Endothelial cell of umbilical vein (primary cell): Measurements from ENCODE around the gene NUDT14. TPM values are rescaled to one million over a fixed set of nuclear protein-coding genes. Genes with fewer than 3 reads are reported as not detected.

Experiments used
- BruUV-seq: library from RNA; stranded (reverse); fragments of 400-500 nt; replicated peaks from 2 replicates; lab custom pipeline; 2021; lab: Mats Ljungman, UMichigan
- CTCF ChIA-PET: fragments of 300-600, 350-600 bp; sonication (Branson Sonifier 250); formaldehyde crosslinking; loops from one replicate; lab custom pipeline; 2021; ENCODE audit warnings: antibody characterized with exemption, inconsistent platforms; lab: Charles Lee
- POLR2A ChIA-PET: fragments of 300-600, 350-600 bp; sonication (Branson Sonifier 250); formaldehyde crosslinking; loops from one replicate; lab custom pipeline; 2021; ENCODE audit warnings: antibody characterized with exemption, inconsistent platforms; lab: Charles Lee
- DNase-seq: peaks from one replicate; pipeline ENCODE4 v3.0.0-alpha.2; 2011; ENCODE audit warnings: low read depth, low spot score
- FAIRE-seq: peaks from 2 replicates; lab custom pipeline; 2011; peaks lifted over from hg19 to GRCh38; lab: Jason Lieb, UNC
- H2AFZ ChIP-seq: 2 replicates; pipeline ENCODE4 v1.6.0; 2012; ENCODE audit warnings: low read depth, low read length, control low read depth, inconsistent platforms
- H3K27ac ChIP-seq: 2 replicates; pipeline ENCODE4 v1.5.1; 2011; ENCODE audit warnings: low read depth, mild to moderate bottlenecking, control low read depth, low read length, moderate library complexity; ENCODE audit not compliant: insufficient read depth
- H3K27me3 ChIP-seq, 2 experiments: 2 replicates each; pipeline versions ENCODE4 v1.6.0 to v1.6.1; 2011; ENCODE audit warnings: low read length in 2 of 2, mixed read lengths in 1 of 2; ENCODE audit not compliant: control insufficient read depth in 2 of 2, insufficient read depth in 2 of 2
- H3K36me3 ChIP-seq, 2 experiments: 2 replicates in 1 of 2; 3 replicates in 1 of 2; pipeline ENCODE4 v1.5.1; 2011; ENCODE audit warnings: low read length in 2 of 2, mild to moderate bottlenecking in 1 of 2, moderate library complexity in 1 of 2; ENCODE audit not compliant: control insufficient read depth in 2 of 2, insufficient read depth in 2 of 2; ENCODE audit errors: extremely low read depth in 1 of 2
- H3K4me1 ChIP-seq: 3 replicates; pipeline ENCODE4 v1.5.1; 2011; ENCODE audit warnings: mild to moderate bottlenecking, low read length; ENCODE audit not compliant: control insufficient read depth, insufficient read depth; ENCODE audit errors: extremely low read depth
- H3K4me2 ChIP-seq: 2 replicates; pipeline ENCODE4 v1.6.1; 2011; ENCODE audit warnings: low read length, control low read depth, mixed read lengths; ENCODE audit not compliant: insufficient read depth
- H3K4me3 ChIP-seq, 3 experiments: fragments of 200-600 bp in 1 of 3; sonication (generic), shearing (Covaris generic) in 1 of 3; replicated peaks in 1 of 3; 2 replicates each; pipeline ENCODE4 v1.5.1; 2011 to 2016; ENCODE audit warnings: control low read depth in 3 of 3, low read length in 3 of 3, mild to moderate bottlenecking in 2 of 3, inconsistent platforms in 1 of 3, low read depth in 1 of 3, moderate library complexity in 1 of 3; ENCODE audit not compliant: insufficient read depth in 1 of 3
- H3K79me2 ChIP-seq: 2 replicates; pipeline ENCODE4 v1.6.0; 2012; ENCODE audit warnings: low read length, inconsistent platforms; ENCODE audit not compliant: control insufficient read depth, insufficient read depth
- H3K9ac ChIP-seq: replicated peaks from 2 replicates; pipeline ENCODE3; 2011; ENCODE audit warnings: low read length, control low read depth; ENCODE audit not compliant: insufficient read depth; ENCODE audit errors: extremely low read depth
- H3K9me1 ChIP-seq: replicated peaks from 3 replicates; pipeline ENCODE4 v1.6.0; 2011; ENCODE audit warnings: mild to moderate bottlenecking, low read length; ENCODE audit not compliant: control insufficient read depth, insufficient read depth; ENCODE audit errors: extremely low read depth
- H3K9me3 ChIP-seq: replicated peaks from 2 replicates; pipeline ENCODE4 v1.5.1; 2012; ENCODE audit warnings: low read length, inconsistent platforms; ENCODE audit not compliant: control insufficient read depth, insufficient read depth
- H4K20me1 ChIP-seq: replicated peaks from 2 replicates; pipeline ENCODE3; 2011; ENCODE audit warnings: mild to moderate bottlenecking, low read length; ENCODE audit not compliant: control insufficient read depth, insufficient read depth; ENCODE audit errors: extremely low read depth
- EZH2 ChIP-seq: IDR thresholded peaks from 2 replicates; pipeline ENCODE4 v1.6.1; 2012; ENCODE audit warnings: borderline replicate concordance, low read depth, mild to moderate bottlenecking, moderate library complexity, low read length, inconsistent platforms; ENCODE audit not compliant: severe bottlenecking
- FOS ChIP-seq: IDR thresholded peaks from 2 replicates; pipeline ENCODE4 v1.6.1; 2011; ENCODE audit warnings: mild to moderate bottlenecking, low read length, moderate library complexity, borderline replicate concordance; ENCODE audit not compliant: insufficient read depth
- GATA2 ChIP-seq: IDR thresholded peaks from 2 replicates; pipeline ENCODE4 v1.7.0; 2011; ENCODE audit warnings: low read depth, mild to moderate bottlenecking, moderate library complexity, mixed read lengths, low read length; ENCODE audit not compliant: insufficient read length, insufficient read depth
- JUN ChIP-seq: IDR thresholded peaks from 2 replicates; pipeline ENCODE4 v1.6.1; 2011; ENCODE audit warnings: borderline replicate concordance, low read depth; ENCODE audit not compliant: insufficient read length, insufficient read depth
- MYC ChIP-seq: IDR thresholded peaks from one replicate; pipeline ENCODE4 v1.6.1; 2011; ENCODE audit warnings: mild to moderate bottlenecking, low read depth, low read length
- POLR2A ChIP-seq: IDR thresholded peaks from 2 replicates; pipeline ENCODE4 v1.6.1; 2012; ENCODE audit warnings: low read depth, mild to moderate bottlenecking, control low read depth, low read length
- POLR2AphosphoS5 ChIP-seq: IDR thresholded peaks from 2 replicates; pipeline ENCODE4 v1.6.1; 2012; ENCODE audit warnings: low read depth, mild to moderate bottlenecking, control low read depth, low read length, moderate library complexity; ENCODE audit not compliant: insufficient read depth
- dilution Hi-C: fragments of 300-500 bp; cut with MboI; formaldehyde crosslinking; loops from one replicate; pipeline ENCODE4 v1.15.0; 2019; ENCODE audit warnings: low sequenced_read_pairs; ENCODE audit not compliant: extremely low pct_ligation_motif_present
- intact Hi-C: fragments of 100-400 bp; cut with micrococcal nuclease; formaldehyde crosslinking; loops from one replicate; pipeline ENCODE4 v1.10.0; 2022
- polyA plus RNA-seq, 4 experiments: library from polyadenylated mRNA; depleted of rRNA in 3 of 4; stranded (reverse) in 3 of 4; unstranded in 1 of 4; fragments of >200 nt; gene quantifications; 2 replicates each; pipeline versions ENCODE4 v1.2.1 to v1.2.3, GENCODE V29; 2011 to 2012; ENCODE audit warnings: missing spikeins in 1 of 4
- total RNA-seq: library from RNA; stranded (reverse); gene quantifications from 2 replicates; pipeline ENCODE4 v1.2.3, GENCODE V29; 2021
- TF ChIP-seq, protein P1 (sequence below), 2 donors: IDR thresholded peaks; 1 replicate in 1 of 2; 2 replicates in 1 of 2; pipeline ENCODE4 v1.5.1; 2011; ENCODE audit warnings: low read length in 2 of 2, mild to moderate bottlenecking in 2 of 2, moderate library complexity in 2 of 2, control low read depth in 1 of 2, inconsistent platforms in 1 of 2, low read depth in 1 of 2; ENCODE audit not compliant: insufficient read depth in 1 of 2; ENCODE audit errors: extremely low read depth in 1 of 2
- TF ChIP-seq, protein P2 (sequence below): IDR thresholded peaks from 2 replicates; pipeline ENCODE4 v1.6.1; 2011; ENCODE audit not compliant: insufficient read depth, insufficient read length

Gene NUDT14
- total and polyA plus RNA-seq, 2 donors (not counting 3 experiments of a cell fraction or from before 2014, with no cell fraction given) = 97.7 to 103 TPM

GRCh38 chr14:105181549-105182295 is 610 bp upstream of the NUDT14 start:
- Histone ChIP-seq H3K4me1 (peaks cover 11% of the 10 kb centered on the region), H3K9ac (no peak overlapping the region), H3K36me3 (no peaks in the 10 kb centered on the region), H2AFZ (peak overlapping the region; percentile 41), H3K4me2 (peak overlapping the region; percentile 25), H3K27me3 (no peaks in the 10 kb centered on the region), H3K79me2 (no peaks in the 10 kb centered on the region), H4K20me1 (no peaks in the 10 kb centered on the region), H3K27ac (no peak overlapping the region), H3K9me1 (no peaks in the 10 kb centered on the region), H3K4me3 (peak overlapping the region; percentile 15 to 65 (median 20)), H3K9me3 (no peaks in the 10 kb centered on the region)
- CTCF ChIA-PET = interaction anchor here (1.0 to 3.8 kb wide), 8 partner anchors 11 to 308 kb away, joined by 3 to 31 read pairs (median 6); partner anchors contain the start of gene JAG2
- DNase-seq (no peak), FAIRE-seq (no peak)
- BruUV-seq = no TSS peak
- POLR2A ChIA-PET = no interaction called here
- TF ChIP-seq MYC (no peak), POLR2A (no peak), FOS (no peak), GATA2 (no peak), EZH2 (no peak), POLR2AphosphoS5 (no peak), JUN (no peak)
- TF ChIP-seq, protein P1, sequence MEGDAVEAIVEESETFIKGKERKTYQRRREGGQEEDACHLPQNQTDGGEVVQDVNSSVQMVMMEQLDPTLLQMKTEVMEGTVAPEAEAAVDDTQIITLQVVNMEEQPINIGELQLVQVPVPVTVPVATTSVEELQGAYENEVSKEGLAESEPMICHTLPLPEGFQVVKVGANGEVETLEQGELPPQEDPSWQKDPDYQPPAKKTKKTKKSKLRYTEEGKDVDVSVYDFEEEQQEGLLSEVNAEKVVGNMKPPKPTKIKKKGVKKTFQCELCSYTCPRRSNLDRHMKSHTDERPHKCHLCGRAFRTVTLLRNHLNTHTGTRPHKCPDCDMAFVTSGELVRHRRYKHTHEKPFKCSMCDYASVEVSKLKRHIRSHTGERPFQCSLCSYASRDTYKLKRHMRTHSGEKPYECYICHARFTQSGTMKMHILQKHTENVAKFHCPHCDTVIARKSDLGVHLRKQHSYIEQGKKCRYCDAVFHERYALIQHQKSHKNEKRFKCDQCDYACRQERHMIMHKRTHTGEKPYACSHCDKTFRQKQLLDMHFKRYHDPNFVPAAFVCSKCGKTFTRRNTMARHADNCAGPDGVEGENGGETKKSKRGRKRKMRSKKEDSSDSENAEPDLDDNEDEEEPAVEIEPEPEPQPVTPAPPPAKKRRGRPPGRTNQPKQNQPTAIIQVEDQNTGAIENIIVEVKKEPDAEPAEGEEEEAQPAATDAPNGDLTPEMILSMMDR (IDR thresholded peaks at IDR 0.05; ENCODE audit: extremely low read depth in 1 of 2, insufficient read depth in 1 of 2, low read depth in 1 of 2, low read length in 2 of 2) = no peak
- TF ChIP-seq, protein P2, sequence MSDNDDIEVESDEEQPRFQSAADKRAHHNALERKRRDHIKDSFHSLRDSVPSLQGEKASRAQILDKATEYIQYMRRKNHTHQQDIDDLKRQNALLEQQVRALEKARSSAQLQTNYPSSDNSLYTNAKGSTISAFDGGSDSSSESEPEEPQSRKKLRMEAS = no peak
- dilution Hi-C loops = no loop called here
- intact Hi-C loops = no loop called here
